Mammary epithelial cell (primary cell): ENCODE data around the gene TBC1D1.

Source experiments
- CTCF ChIP-seq, 2 donors: IDR thresholded peaks in 1 of 2; conservative IDR thresholded peaks in 1 of 2; 2 replicates each; pipeline ENCODE4 v1.5.1; 2011 to 2012; ENCODE audit warnings: inconsistent platforms in 2 of 2, low read length in 2 of 2, mild to moderate bottlenecking in 2 of 2, control low read depth in 1 of 2, low read depth in 1 of 2; ENCODE audit not compliant: insufficient read depth in 1 of 2; ENCODE audit errors: extremely low read depth in 1 of 2
- EZH2 ChIP-seq: IDR thresholded peaks from 2 replicates; pipeline ENCODE4 v1.6.1; 2012; ENCODE audit warnings: low read length, inconsistent platforms, borderline replicate concordance

GRCh38 chr4:38119668-38120385 lies 228.9 kb downstream of the TBC1D1 start:
- no peak for TF ChIP-seq EZH2
- no peak for TF ChIP-seq CTCF (conservative IDR thresholded peaks at IDR 0.05 in 1 of 2, IDR thresholded peaks at IDR 0.05 in 1 of 2; ENCODE audit: extremely low read depth in 1 of 2, insufficient read depth in 1 of 2, low read depth in 1 of 2, low read length in 2 of 2)
